ENCODE results near the gene CISTR. TPM values are rescaled to one million over a fixed set of nuclear protein-coding genes. Genes with fewer than 3 reads are reported as not detected.
"Not testable (repeated sequence)": the region's sequence is repeated elsewhere in the genome, so short reads cannot be mapped to it uniquely, and the experiment has no call there.

Gene CISTR
- total and polyA plus RNA-seq, 2 experiments from 2014 or later, result not detected

GRCh38 chr12:53779679-53780078 lies 27.9 kb upstream of the CISTR start:
- H3K36me3 Mint-ChIP-seq (ENCODE audit: low read depth); H3K27me3 ChIP-seq (ENCODE audit: insufficient read depth); H3K27ac Mint-ChIP-seq; H3K27ac ChIP-seq (ENCODE audit: low read depth); H3K79me2 ChIP-seq (replicated peaks; ENCODE audit: insufficient read depth); H3K9me3 Mint-ChIP-seq; H3K4me1 ChIP-seq (ENCODE audit: insufficient read depth); H3F3A ChIP-seq (replicated peaks; ENCODE audit: low read depth); H3K4me3 Mint-ChIP-seq; H3K27me3 Mint-ChIP-seq (ENCODE audit: insufficient read depth, low read depth, poor library complexity); H3K4me3 ChIP-seq; H2AFZ ChIP-seq; H4K20me1 ChIP-seq (replicated peaks; ENCODE audit: insufficient read depth); H3K9me2 ChIP-seq (ENCODE audit: insufficient read depth); H3K36me3 ChIP-seq (ENCODE audit: insufficient read depth); DNase-seq (ENCODE audit: low spot score); ATAC-seq; H3K4me2 ChIP-seq: not testable (repeated sequence)
- peaks cover 16% of the 10 kb centered on the region for H3K4me1 Mint-ChIP-seq

GRCh38 chr12:53777936-53778644 lies 26.3 kb upstream of the CISTR start:
- Histone ChIP-seq H3K4me1 (ENCODE audit: insufficient read depth) (no peaks in the 10 kb centered on the region), H3K4me2 (no peak overlapping the region), H3K27ac (ENCODE audit: low read depth) (no peak overlapping the region), H4K20me1 (replicated peaks; ENCODE audit: insufficient read depth) (no peaks in the 10 kb centered on the region; the same call in 1 of the 2 replicates), H3K9me2 (ENCODE audit: insufficient read depth) (0 out of 2 replicates have a peak, but pooled peaks cover 5% of the 10 kb centered on the region), H3K79me2 (replicated peaks; ENCODE audit: insufficient read depth) (no peaks in the 10 kb centered on the region), H3K4me3 (no peak overlapping the region), H3K36me3 (ENCODE audit: insufficient read depth) (no peaks in the 10 kb centered on the region), H3F3A (replicated peaks; ENCODE audit: low read depth) (no peaks in the 10 kb centered on the region), H2AFZ (no peak overlapping the region), H3K27me3 (ENCODE audit: insufficient read depth) (no peaks in the 10 kb centered on the region; the same call in 1 of the 2 replicates)
- Mint-ChIP-seq H3K36me3 (ENCODE audit: low read depth) (no peaks in the 10 kb centered on the region), H3K27ac (no peak overlapping the region), H3K27me3 (ENCODE audit: insufficient read depth, low read depth, poor library complexity) (peaks cover 3% of the 10 kb centered on the region), H3K4me3 (no peak overlapping the region), H3K9me3 (no peaks in the 10 kb centered on the region), H3K4me1 (peaks cover 16% of the 10 kb centered on the region)
- no peak for ATAC-seq
- TF ChIP-seq NANOG (IDR thresholded peaks at IDR 0.05; ENCODE audit: borderline replicate concordance), result no peak
- TF ChIP-seq ETS1 (IDR thresholded peaks at IDR 0.05), result no peak
- TF ChIP-seq EZH2 (IDR thresholded peaks at IDR 0.05; ENCODE audit: low read depth, unreplicated experiment), result no peak
- TF ChIP-seq STAT1 (IDR thresholded peaks at IDR 0.05; ENCODE audit: unreplicated experiment), result no peak
- no peak for DNase-seq (ENCODE audit: low spot score)

DNA sequence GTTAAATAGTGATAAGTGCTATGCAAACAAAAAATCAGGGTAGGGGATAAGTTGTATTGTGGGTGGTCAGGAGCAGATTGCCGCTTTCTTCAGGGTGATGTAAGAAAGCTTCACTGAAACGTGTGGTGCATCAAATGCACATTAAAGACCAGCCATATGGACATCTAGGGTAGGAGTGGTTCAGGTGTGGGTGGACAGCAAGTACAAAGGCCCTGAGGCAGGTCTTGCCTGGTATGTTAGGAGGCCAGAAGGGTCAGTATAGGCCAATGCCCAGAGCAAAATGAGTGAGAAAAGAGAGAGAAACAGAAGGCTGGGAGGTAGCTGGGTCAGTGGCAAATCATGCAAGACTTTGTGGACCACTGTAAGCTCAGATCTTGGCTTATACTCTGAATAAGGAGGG lies 25.6 kb upstream of the CISTR start:
- Histone ChIP-seq H3K4me2 (no peak overlapping the region), H3F3A (replicated peaks; ENCODE audit: low read depth) (no peaks in the 10 kb centered on the region), H3K27ac (ENCODE audit: low read depth) (no peak overlapping the region), H3K4me3 (no peak overlapping the region), H3K9me2 (ENCODE audit: insufficient read depth) (0 out of 2 replicates have a peak, but pooled peaks cover 5% of the 10 kb centered on the region), H3K79me2 (replicated peaks; ENCODE audit: insufficient read depth) (no peaks in the 10 kb centered on the region), H3K4me1 (ENCODE audit: insufficient read depth) (no peaks in the 10 kb centered on the region), H3K36me3 (ENCODE audit: insufficient read depth) (no peaks in the 10 kb centered on the region), H3K27me3 (ENCODE audit: insufficient read depth) (no peaks in the 10 kb centered on the region; the same call in 1 of the 2 replicates), H4K20me1 (replicated peaks; ENCODE audit: insufficient read depth) (no peaks in the 10 kb centered on the region; the same call in 1 of the 2 replicates), H2AFZ (no peak overlapping the region)
- DNase-seq (ENCODE audit: low spot score) (no peak), ATAC-seq (no peak)
- Mint-ChIP-seq H3K27me3 (ENCODE audit: insufficient read depth, low read depth, poor library complexity) (peaks cover 3% of the 10 kb centered on the region), H3K4me3 (no peak overlapping the region), H3K4me1 (peaks cover 16% of the 10 kb centered on the region), H3K36me3 (ENCODE audit: low read depth) (no peaks in the 10 kb centered on the region), H3K9me3 (no peaks in the 10 kb centered on the region), H3K27ac (no peak overlapping the region)
- TF ChIP-seq ZNF114 (CRISPR knock-in tag; IDR thresholded peaks at IDR 0.05) (no peak), NANOG (IDR thresholded peaks at IDR 0.05; ENCODE audit: borderline replicate concordance) (no peak), EZH2phosphoT487 (IDR thresholded peaks at IDR 0.05; ENCODE audit: unreplicated experiment) (no peak), ZNF331 (CRISPR knock-in tag; IDR thresholded peaks at IDR 0.05; ENCODE audit: low read depth) (no peak), STAT1 (IDR thresholded peaks at IDR 0.05; ENCODE audit: unreplicated experiment) (no peak)
- TF ChIP-seq, protein P1, sequence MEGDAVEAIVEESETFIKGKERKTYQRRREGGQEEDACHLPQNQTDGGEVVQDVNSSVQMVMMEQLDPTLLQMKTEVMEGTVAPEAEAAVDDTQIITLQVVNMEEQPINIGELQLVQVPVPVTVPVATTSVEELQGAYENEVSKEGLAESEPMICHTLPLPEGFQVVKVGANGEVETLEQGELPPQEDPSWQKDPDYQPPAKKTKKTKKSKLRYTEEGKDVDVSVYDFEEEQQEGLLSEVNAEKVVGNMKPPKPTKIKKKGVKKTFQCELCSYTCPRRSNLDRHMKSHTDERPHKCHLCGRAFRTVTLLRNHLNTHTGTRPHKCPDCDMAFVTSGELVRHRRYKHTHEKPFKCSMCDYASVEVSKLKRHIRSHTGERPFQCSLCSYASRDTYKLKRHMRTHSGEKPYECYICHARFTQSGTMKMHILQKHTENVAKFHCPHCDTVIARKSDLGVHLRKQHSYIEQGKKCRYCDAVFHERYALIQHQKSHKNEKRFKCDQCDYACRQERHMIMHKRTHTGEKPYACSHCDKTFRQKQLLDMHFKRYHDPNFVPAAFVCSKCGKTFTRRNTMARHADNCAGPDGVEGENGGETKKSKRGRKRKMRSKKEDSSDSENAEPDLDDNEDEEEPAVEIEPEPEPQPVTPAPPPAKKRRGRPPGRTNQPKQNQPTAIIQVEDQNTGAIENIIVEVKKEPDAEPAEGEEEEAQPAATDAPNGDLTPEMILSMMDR (conservative IDR thresholded peaks at IDR 0.05; ENCODE audit: low read depth in 2 of 2), result no peak

All from GM23338 (cell line).